Activated CD4-positive, CD25-positive, alpha-beta regulatory T cell treated with anti-CD3 and anti-CD28 coated beads, Interleukin-2, amount 50 U/mL, for 24 hours (primary cell): ENCODE data around the gene PATE4.
"Not testable (repeated sequence)": the region's sequence is repeated elsewhere in the genome, so short reads cannot be mapped to it uniquely, and the experiment has no call there.

ENCODE experiments used
- ATAC-seq, 2 donors: fragments of 150-1000 bp; cut with Tn5 transposase; one replicate each; pipeline ENCODE4 v1.10.0; 2021; ENCODE audit warnings: mild to moderate bottlenecking in 1 of 2, moderate library complexity in 1 of 2

The PATE4 gene

GRCh38 chr11:125833016-125833415, at the start of gene PATE4:
TSS of gene PATE4 (plus strand) at chr11:125833316. CDS start at chr11:125833360, 44 bp downstream.
- ATAC-seq = no peak

GRCh38 chr11:125784678-125785077, 48.4 kb upstream of the PATE4 start:
- no peak for ATAC-seq

- no peak for ATAC-seq
Observed at GRCh38 chr11:125787827-125788226, 45.3 kb upstream of the PATE4 start, which contains the start of gene PATE3. TSS of gene PATE3 (plus strand) at chr11:125788127. CDS start at chr11:125788152, 25 bp downstream.

- no peak for ATAC-seq
Observed at GRCh38 chr11:125790825-125791224, 42.3 kb upstream of the PATE4 start.

GRCh38 chr11:125797641-125798040, 35.5 kb upstream of the PATE4 start:
- ATAC-seq = no peak

GRCh38 chr11:125799808-125800207, 33.3 kb upstream of the PATE4 start:
- ATAC-seq = no peak

- ATAC-seq = no peak
Observed at GRCh38 chr11:125802387-125802786, 30.7 kb upstream of the PATE4 start.

GRCh38 chr11:125807909-125808308, 25.2 kb upstream of the PATE4 start:
- no peak for ATAC-seq

- no peak for ATAC-seq
Observed at GRCh38 chr11:125835748-125836147, 2.6 kb downstream of the PATE4 start.

GRCh38 chr11:125842321-125842948, 9.3 kb downstream of the PATE4 start:
- no peak for ATAC-seq

GRCh38 chr11:125846188-125846587, 13.1 kb downstream of the PATE4 start:
- no peak for ATAC-seq

GRCh38 chr11:125857670-125858069, 24.6 kb downstream of the PATE4 start:
- ATAC-seq = not testable (repeated sequence)

GRCh38 chr11:125862786-125863185, 29.7 kb downstream of the PATE4 start:
- ATAC-seq = not testable (repeated sequence)

GRCh38 chr11:125865354-125865753, 32.2 kb downstream of the PATE4 start:
- not testable (repeated sequence) for ATAC-seq

- ATAC-seq = no peak
Observed at GRCh38 chr11:125869521-125869920, 36.4 kb downstream of the PATE4 start.

- ATAC-seq = no peak
Observed at GRCh38 chr11:125871391-125872137, 38.4 kb downstream of the PATE4 start.

GRCh38 chr11:125872138-125872491, 39.0 kb downstream of the PATE4 start:
- no peak for ATAC-seq

- ATAC-seq = no peak
Observed at GRCh38 chr11:125873881-125874555, 40.9 kb downstream of the PATE4 start.

- ATAC-seq = peak; percentile 65 to 67
Observed at GRCh38 chr11:125874556-125875124, 41.5 kb downstream of the PATE4 start.

GRCh38 chr11:125881291-125881690, 48.2 kb downstream of the PATE4 start:
- no peak for ATAC-seq

GRCh38 chr11:125883375-125883774, 50.3 kb downstream of the PATE4 start:
- no peak for ATAC-seq

GRCh38 chr11:125886997-125887372, 53.9 kb downstream of the PATE4 start:
- peak; percentile 15 to 21 for ATAC-seq
